ENCODE measurements around the gene GMFB.

GMFB gene

GRCh38 chr14:54488646-54489317, at the start of gene GMFB:
TSS of gene GMFB (minus strand) at chr14:54488980. CDS start at chr14:54488927, 53 bp downstream.
- peak; percentile 92 for DNase-seq (ENCODE audit: low read depth)
- H3K4me3 ChIP-seq (ENCODE audit: low read depth, low read length), result peak within 1 kb of the TSS; percentile 86
- TF ChIP-seq POLR2A (IDR thresholded peaks at IDR 0.05; ENCODE audit: extremely low read depth, insufficient read length), result peak; percentile 55
- peak; percentile 60 for TF ChIP-seq MYC (IDR thresholded peaks at IDR 0.05; ENCODE audit: low read depth, low read length)
- TF ChIP-seq MAX (IDR thresholded peaks at IDR 0.05; ENCODE audit: low read depth, low read length), result peak; percentile 89
- TF ChIP-seq CTCF (IDR thresholded peaks at IDR 0.05; ENCODE audit: low read depth, low read length), result peak; percentile 33

DNA sequence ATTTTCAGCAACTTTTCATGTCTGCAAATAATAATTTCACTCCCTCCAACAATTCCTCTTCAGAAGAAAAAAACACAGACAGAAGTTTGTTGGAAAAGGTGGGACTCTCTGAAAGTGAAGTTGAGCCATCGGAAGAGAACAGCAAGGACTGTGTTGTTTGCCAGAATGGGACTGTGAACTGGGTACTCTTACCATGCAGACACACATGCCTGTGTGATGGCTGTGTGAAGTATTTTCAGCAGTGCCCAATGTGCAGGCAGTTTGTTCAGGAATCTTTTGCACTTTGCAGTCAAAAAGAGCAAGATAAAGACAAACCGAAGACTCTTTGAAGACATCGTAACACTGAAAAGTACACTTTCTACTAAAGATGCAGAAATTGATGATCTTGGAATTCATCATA, 49.3 kb upstream of the GMFB start:
- no peak for TF ChIP-seq MYC (IDR thresholded peaks at IDR 0.05; ENCODE audit: low read depth, low read length)
- TF ChIP-seq CTCF (IDR thresholded peaks at IDR 0.05; ENCODE audit: low read depth, low read length), result no peak
- TF ChIP-seq POLR2A (IDR thresholded peaks at IDR 0.05; ENCODE audit: extremely low read depth, insufficient read length), result no peak
- no peak for TF ChIP-seq MAX (IDR thresholded peaks at IDR 0.05; ENCODE audit: low read depth, low read length)
- no peak overlapping the region for H3K4me3 ChIP-seq (ENCODE audit: low read depth, low read length)
- DNase-seq (ENCODE audit: low read depth), result no peak

GRCh38 chr14:54537651-54538050, 48.9 kb upstream of the GMFB start:
- DNase-seq (ENCODE audit: low read depth), result no peak
- no peak overlapping the region for H3K4me3 ChIP-seq (ENCODE audit: low read depth, low read length)
- TF ChIP-seq POLR2A (IDR thresholded peaks at IDR 0.05; ENCODE audit: extremely low read depth, insufficient read length), result no peak
- no peak for TF ChIP-seq MYC (IDR thresholded peaks at IDR 0.05; ENCODE audit: low read depth, low read length)
- TF ChIP-seq CTCF (IDR thresholded peaks at IDR 0.05; ENCODE audit: low read depth, low read length), result no peak
- TF ChIP-seq MAX (IDR thresholded peaks at IDR 0.05; ENCODE audit: low read depth, low read length), result no peak

DNA sequence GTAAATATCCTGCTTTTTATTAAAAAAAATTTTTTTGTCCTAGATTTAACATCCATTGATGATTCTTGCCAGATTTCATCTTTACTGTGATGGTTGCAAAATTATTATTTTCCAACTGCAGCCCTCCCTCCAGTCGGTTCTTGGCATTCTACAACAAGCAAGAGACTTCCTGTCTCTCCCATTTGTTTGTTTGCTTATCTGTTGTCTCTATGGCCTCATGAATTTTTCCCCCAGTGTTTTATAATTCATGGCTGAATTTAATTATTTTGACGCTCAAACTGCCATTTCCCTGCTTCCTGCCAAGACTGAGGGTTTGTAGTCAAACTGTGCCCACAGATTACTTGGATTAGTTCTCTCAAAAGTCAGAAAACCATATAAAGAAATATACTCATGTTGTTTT, 46.9 kb upstream of the GMFB start:
- H3K4me3 ChIP-seq (ENCODE audit: low read depth, low read length), result no peak overlapping the region
- TF ChIP-seq POLR2A (IDR thresholded peaks at IDR 0.05; ENCODE audit: extremely low read depth, insufficient read length) (no peak), MYC (IDR thresholded peaks at IDR 0.05; ENCODE audit: low read depth, low read length) (no peak), CTCF (IDR thresholded peaks at IDR 0.05; ENCODE audit: low read depth, low read length) (no peak), MAX (IDR thresholded peaks at IDR 0.05; ENCODE audit: low read depth, low read length) (no peak)
- no peak for DNase-seq (ENCODE audit: low read depth)

DNA sequence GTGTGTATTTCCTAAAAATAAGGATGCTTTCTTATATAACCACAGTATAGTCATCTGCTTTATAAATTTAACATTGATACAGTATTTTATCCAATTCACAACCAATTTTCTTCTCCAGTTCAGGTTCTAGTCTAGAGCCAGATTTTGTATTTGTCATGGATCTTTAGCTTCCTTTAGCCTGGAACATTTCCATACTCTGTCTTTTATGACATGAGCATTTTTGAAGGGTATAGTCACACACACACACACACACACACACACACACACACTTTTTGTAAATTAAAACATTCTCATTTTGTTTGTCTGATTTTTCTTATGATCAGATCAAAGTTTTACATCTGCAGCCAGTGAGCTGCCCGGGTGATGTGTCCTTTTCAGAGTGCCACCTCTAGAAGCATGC, 46.3 kb upstream of the GMFB start:
- DNase-seq (ENCODE audit: low read depth), result no peak
- TF ChIP-seq MAX (IDR thresholded peaks at IDR 0.05; ENCODE audit: low read depth, low read length) (no peak), MYC (IDR thresholded peaks at IDR 0.05; ENCODE audit: low read depth, low read length) (no peak), POLR2A (IDR thresholded peaks at IDR 0.05; ENCODE audit: extremely low read depth, insufficient read length) (no peak), CTCF (IDR thresholded peaks at IDR 0.05; ENCODE audit: low read depth, low read length) (no peak)
- H3K4me3 ChIP-seq (ENCODE audit: low read depth, low read length), result no peak overlapping the region

Measured in NB4 (cell line).